ENCODE measurements around the gene MAMLD1. TPM values are rescaled to one million over a fixed set of nuclear protein-coding genes. Genes with fewer than 3 reads are reported as not detected.

MAMLD1 gene
- total and polyA plus RNA-seq, 2 donors (not counting 3 experiments of a cell fraction or from before 2014, with no cell fraction given): 2.5 to 5.6 TPM

- H3K36me3 ChIP-seq (ENCODE audit: control insufficient read depth in 2 of 2, extremely low read depth in 1 of 2, insufficient read depth in 2 of 2, low read length in 2 of 2): no peaks in the 10 kb centered on the region
- no peak overlapping the region for H3K4me3 ChIP-seq (replicated peaks in 1 of 3; ENCODE audit: insufficient read depth in 1 of 3, low read depth in 1 of 3, low read length in 3 of 3)
- no peaks in the 10 kb centered on the region for H3K27me3 ChIP-seq (ENCODE audit: control insufficient read depth in 2 of 2, insufficient read depth in 2 of 2, low read length in 2 of 2)
- no peak overlapping the region for H2AFZ ChIP-seq (ENCODE audit: low read depth, low read length)
- no peaks in the 10 kb centered on the region for H3K9me3 ChIP-seq (replicated peaks; ENCODE audit: control insufficient read depth, insufficient read depth, low read length)
- H3K9me1 ChIP-seq (replicated peaks; ENCODE audit: control insufficient read depth, extremely low read depth, insufficient read depth, low read length): no peaks in the 10 kb centered on the region
- no peak for TF ChIP-seq EZH2 (IDR thresholded peaks at IDR 0.05; ENCODE audit: borderline replicate concordance, low read depth, low read length, severe bottlenecking)
- TF ChIP-seq JUN (IDR thresholded peaks at IDR 0.05; ENCODE audit: borderline replicate concordance, insufficient read depth, insufficient read length, low read depth): no peak
- no peak for TF ChIP-seq POLR2AphosphoS5 (IDR thresholded peaks at IDR 0.05; ENCODE audit: insufficient read depth, low read depth, low read length)
- no peak for TF ChIP-seq GATA2 (IDR thresholded peaks at IDR 0.05; ENCODE audit: insufficient read depth, insufficient read length, low read depth, low read length)
- TF ChIP-seq, protein P1, sequence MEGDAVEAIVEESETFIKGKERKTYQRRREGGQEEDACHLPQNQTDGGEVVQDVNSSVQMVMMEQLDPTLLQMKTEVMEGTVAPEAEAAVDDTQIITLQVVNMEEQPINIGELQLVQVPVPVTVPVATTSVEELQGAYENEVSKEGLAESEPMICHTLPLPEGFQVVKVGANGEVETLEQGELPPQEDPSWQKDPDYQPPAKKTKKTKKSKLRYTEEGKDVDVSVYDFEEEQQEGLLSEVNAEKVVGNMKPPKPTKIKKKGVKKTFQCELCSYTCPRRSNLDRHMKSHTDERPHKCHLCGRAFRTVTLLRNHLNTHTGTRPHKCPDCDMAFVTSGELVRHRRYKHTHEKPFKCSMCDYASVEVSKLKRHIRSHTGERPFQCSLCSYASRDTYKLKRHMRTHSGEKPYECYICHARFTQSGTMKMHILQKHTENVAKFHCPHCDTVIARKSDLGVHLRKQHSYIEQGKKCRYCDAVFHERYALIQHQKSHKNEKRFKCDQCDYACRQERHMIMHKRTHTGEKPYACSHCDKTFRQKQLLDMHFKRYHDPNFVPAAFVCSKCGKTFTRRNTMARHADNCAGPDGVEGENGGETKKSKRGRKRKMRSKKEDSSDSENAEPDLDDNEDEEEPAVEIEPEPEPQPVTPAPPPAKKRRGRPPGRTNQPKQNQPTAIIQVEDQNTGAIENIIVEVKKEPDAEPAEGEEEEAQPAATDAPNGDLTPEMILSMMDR (IDR thresholded peaks at IDR 0.05; ENCODE audit: extremely low read depth in 1 of 2, insufficient read depth in 1 of 2, low read depth in 1 of 2, low read length in 2 of 2): no peak
- TF ChIP-seq MYC (IDR thresholded peaks at IDR 0.05; ENCODE audit: low read depth, low read length): no peak
- TF ChIP-seq FOS (IDR thresholded peaks at IDR 0.05; ENCODE audit: borderline replicate concordance, insufficient read depth, low read length): no peak
- no peak for TF ChIP-seq MAX (IDR thresholded peaks at IDR 0.05; ENCODE audit: insufficient read depth, insufficient read length)
- TF ChIP-seq POLR2A (IDR thresholded peaks at IDR 0.05; ENCODE audit: low read depth, low read length): no peak
- peaks cover 33% of the 10 kb centered on the region for H3K4me1 ChIP-seq (ENCODE audit: control insufficient read depth, extremely low read depth, insufficient read depth, low read length)
- no peak for DNase-seq (ENCODE audit: low read depth, low spot score)
- H3K9ac ChIP-seq (replicated peaks; ENCODE audit: extremely low read depth, insufficient read depth, low read length): no peak overlapping the region
- no peak overlapping the region for H3K4me2 ChIP-seq (ENCODE audit: insufficient read depth, low read length)
- BruUV-seq (replicated peaks): no TSS peak
- intact Hi-C loops (cut with micrococcal nuclease) (loop anchor here (5.0 to 10.0 kb wide), 2 partner anchors 215 to 417 kb away; no protein-coding TSS in a partner anchor), dilution Hi-C loops (cut with MboI; ENCODE audit: extremely low pct_ligation_motif_present, low sequenced_read_pairs) (no loop called here)
- no peak overlapping the region for H3K27ac ChIP-seq (ENCODE audit: insufficient read depth, low read depth, low read length)
- H3K79me2 ChIP-seq (ENCODE audit: control insufficient read depth, insufficient read depth, low read length): no peaks in the 10 kb centered on the region
- no peak for FAIRE-seq
- no peaks in the 10 kb centered on the region for H4K20me1 ChIP-seq (replicated peaks; ENCODE audit: control insufficient read depth, extremely low read depth, insufficient read depth, low read length)
- ChIA-PET POLR2A (no interaction called here), CTCF (interaction anchor here (1.6 kb wide), 1 partner anchor 16 kb away, joined by 6 read pairs; no protein-coding TSS in a partner anchor)
Measured at GRCh38 chrX:150502091-150502490, 139.0 kb downstream of the MAMLD1 start.

All from endothelial cell of umbilical vein (primary cell).